ENCODE measurements around the gene LIM2. TPM values are rescaled to one million over a fixed set of nuclear protein-coding genes. Genes with fewer than 3 reads are reported as not detected.
"Not testable (repeated sequence)": the region's sequence is repeated elsewhere in the genome, so short reads cannot be mapped to it uniquely, and the experiment has no call there.

LIM2 gene
- total RNA-seq, 1 donor from 2014 or later = not detected

DNA sequence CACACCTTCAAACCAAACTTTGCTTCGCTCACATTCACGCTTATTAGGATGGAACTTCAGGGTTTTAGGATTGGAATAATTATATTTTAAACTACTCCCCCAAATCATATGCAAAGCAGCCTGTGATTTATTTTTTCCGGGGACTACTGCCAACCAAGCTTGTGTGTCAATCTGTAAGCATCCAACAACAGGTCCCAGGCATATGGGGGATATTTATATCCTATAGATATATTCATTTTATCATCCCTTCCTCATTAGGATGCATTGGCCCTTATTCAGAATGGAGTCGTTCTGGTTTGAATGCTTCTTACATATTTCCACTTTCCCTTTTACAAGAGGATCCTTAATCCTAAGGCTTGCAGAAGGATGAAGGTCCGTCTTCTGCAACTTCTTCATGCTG, 11.5 kb upstream of the LIM2 start:
- Histone ChIP-seq H3K4me1 (no peaks in the 10 kb centered on the region), H3K9me3 (no peaks in the 10 kb centered on the region), H3K27me3 (no peaks in the 10 kb centered on the region), H3K27ac (no peak overlapping the region), H3K36me3 (no peaks in the 10 kb centered on the region), H3K4me3 (no peak overlapping the region)
- ATAC-seq (no peak), DNase-seq (no peak)
- TF ChIP-seq, protein P1, sequence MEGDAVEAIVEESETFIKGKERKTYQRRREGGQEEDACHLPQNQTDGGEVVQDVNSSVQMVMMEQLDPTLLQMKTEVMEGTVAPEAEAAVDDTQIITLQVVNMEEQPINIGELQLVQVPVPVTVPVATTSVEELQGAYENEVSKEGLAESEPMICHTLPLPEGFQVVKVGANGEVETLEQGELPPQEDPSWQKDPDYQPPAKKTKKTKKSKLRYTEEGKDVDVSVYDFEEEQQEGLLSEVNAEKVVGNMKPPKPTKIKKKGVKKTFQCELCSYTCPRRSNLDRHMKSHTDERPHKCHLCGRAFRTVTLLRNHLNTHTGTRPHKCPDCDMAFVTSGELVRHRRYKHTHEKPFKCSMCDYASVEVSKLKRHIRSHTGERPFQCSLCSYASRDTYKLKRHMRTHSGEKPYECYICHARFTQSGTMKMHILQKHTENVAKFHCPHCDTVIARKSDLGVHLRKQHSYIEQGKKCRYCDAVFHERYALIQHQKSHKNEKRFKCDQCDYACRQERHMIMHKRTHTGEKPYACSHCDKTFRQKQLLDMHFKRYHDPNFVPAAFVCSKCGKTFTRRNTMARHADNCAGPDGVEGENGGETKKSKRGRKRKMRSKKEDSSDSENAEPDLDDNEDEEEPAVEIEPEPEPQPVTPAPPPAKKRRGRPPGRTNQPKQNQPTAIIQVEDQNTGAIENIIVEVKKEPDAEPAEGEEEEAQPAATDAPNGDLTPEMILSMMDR (IDR thresholded peaks at IDR 0.05) = no peak
- intact Hi-C loops (cut with DNase I) = no loop called here

DNA sequence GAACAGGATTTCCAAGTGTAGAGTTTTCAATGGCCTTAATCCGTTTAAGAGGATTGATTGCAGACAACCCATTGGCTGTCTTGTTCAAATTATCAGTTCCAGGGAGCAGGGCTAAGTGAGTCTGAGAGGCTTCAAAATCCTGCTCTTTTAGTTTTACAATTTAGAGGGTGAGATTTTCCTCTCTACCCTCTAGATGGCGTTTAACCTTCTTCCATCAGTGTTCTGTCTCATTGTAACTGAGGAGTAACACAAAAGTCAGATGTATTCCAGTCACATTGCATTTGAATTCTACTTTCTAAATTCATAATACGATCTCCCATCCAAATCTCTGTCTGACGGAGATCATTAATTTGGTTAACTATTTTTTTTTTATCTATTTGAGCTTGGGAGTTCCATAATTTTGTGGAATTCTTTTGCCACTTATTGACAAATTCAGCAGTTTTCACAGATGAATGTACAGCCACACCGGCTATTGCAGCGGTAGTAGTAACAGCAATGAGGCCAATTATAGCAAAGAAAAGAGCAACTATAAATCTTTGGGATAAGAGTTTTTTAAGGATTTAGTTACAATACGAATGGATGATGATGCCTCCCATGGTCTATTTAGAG, 10.4 kb upstream of the LIM2 start:
- Histone ChIP-seq H3K9me3 (no peaks in the 10 kb centered on the region), H3K27ac (no peak overlapping the region), H3K4me3 (no peak overlapping the region), H3K27me3 (no peaks in the 10 kb centered on the region), H3K36me3 (no peaks in the 10 kb centered on the region), H3K4me1 (no peaks in the 10 kb centered on the region)
- ATAC-seq (peak; percentile 16), DNase-seq (no peak)
- intact Hi-C loops (cut with DNase I) = no loop called here
- TF ChIP-seq, protein P1 (IDR thresholded peaks at IDR 0.05) = peak; percentile 60

DNA sequence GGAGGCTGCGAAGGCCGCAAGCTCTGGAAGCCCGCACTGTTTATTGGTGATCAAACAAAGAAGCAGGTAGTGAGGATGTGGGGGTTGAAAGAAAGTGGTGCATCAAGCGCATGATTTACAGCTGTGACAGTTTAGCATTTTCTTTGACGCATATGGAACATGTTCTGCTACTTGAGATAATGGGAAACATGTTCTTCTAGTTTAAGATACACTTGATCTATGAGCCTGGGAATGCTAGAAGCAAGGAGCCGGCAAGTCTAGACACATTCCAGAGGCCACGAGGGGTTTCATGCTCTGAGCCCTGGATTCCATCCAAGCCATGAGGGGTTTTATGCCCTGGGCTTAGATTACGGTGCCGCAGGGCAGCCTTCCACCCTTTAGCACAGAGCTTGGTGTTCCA, 9.7 kb upstream of the LIM2 start:
- H3K4me1 ChIP-seq; H3K36me3 ChIP-seq; H3K27ac ChIP-seq; ATAC-seq; H3K27me3 ChIP-seq; intact Hi-C loops (cut with DNase I); DNase-seq; H3K9me3 ChIP-seq; H3K4me3 ChIP-seq: not testable (repeated sequence)

DNA sequence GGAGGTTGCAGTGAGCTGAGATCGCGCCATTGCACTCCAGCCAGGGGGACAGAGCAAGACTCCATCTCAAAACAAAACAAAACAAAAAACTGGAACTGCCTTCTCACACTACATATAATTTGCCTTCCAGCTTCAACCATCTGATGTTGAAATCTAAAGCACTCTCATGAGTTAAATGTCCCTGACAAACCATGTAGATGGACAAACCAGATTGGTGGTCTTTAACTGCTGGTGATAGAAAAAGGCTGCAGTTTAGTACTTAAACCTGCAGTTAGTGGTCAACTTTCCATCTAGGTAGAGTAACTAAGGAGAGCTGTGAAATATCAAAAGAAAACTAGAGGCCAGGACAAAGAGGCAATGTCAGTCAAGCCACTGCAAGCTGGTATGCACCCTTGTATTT, 8.4 kb upstream of the LIM2 start:
- H3K27ac ChIP-seq = no peak overlapping the region
- H3K4me1 ChIP-seq = no peaks in the 10 kb centered on the region
- TF ChIP-seq, protein P1 (IDR thresholded peaks at IDR 0.05) = no peak
- no peak overlapping the region for H3K4me3 ChIP-seq
- DNase-seq (no peak), ATAC-seq (no peak)
- intact Hi-C loops (cut with DNase I) = no loop called here
- H3K27me3 ChIP-seq = no peaks in the 10 kb centered on the region
- H3K9me3 ChIP-seq = no peaks in the 10 kb centered on the region
- H3K36me3 ChIP-seq = no peaks in the 10 kb centered on the region

DNA sequence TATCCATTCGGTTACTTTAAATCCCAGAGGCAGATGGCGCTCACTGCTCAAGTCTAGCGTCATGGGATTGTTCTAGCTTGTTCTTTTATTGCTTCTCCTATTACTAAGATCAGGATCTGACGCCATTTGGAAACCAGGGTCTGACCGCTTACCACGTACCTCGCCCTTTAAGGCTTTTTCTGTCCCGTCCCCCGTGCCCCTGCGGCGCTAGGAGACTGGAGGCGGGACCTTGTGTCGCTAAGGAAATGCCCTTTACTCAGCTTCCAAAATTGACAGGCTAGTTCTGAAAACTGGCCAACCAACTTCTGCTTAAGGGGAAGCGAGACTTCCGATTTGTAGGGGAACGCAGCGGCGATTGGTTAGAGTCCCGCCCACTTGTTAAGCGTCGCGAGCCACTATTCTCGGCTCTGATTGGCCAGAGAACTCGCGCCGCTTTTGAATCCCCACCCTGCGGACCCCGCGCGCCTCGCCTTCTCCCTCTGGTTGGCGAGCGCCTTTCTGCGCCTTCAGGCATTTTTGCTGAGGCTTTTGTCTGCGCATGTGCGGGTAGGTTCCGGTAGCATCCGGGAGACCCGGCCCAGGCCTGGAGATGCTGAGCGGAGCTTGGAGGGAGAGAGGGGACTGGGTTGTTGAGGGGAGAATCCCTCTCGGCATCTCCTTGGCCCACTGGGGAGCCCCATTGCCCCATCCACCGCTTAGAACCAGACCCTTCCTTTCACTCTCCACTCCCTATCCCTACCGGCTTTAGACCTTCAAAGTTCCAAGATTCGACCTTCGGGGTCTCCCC, 6.5 kb upstream of the LIM2 start:
- ATAC-seq = peak; percentile 97
- no peaks in the 10 kb centered on the region for H3K9me3 ChIP-seq

DNA sequence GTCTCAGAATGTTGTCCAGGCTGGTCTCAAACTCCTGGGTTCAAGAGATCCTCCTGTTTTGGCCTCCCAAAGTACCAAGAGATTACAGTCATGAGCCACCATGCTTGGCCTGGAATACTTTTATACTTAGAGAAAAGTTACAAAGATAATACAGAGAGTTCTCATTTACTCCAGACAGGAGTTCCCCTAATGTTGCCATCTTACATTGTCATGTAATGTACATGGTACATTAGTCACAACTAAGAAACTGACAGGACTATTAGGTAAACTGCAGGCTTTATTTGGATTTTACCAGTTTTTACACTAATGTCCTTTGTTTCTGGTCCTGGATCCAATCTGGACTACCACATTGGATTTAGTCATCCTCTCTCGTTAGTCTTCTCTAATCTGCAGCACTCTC, 4.9 kb upstream of the LIM2 start:
- no peak overlapping the region for H3K4me3 ChIP-seq
- H3K9me3 ChIP-seq = no peaks in the 10 kb centered on the region
- intact Hi-C loops (cut with DNase I) = no loop called here
- no peak overlapping the region for H3K27ac ChIP-seq
- no peaks in the 10 kb centered on the region for H3K4me1 ChIP-seq
- DNase-seq = no peak
- no peak for ATAC-seq
- no peaks in the 10 kb centered on the region for H3K36me3 ChIP-seq
- H3K27me3 ChIP-seq = no peaks in the 10 kb centered on the region
- TF ChIP-seq, protein P1 (IDR thresholded peaks at IDR 0.05) = no peak

More for the DNA sequence above, 6.5 kb upstream of the LIM2 start:
- Histone ChIP-seq H3K4me1 (no peaks in the 10 kb centered on the region), H3K4me3 (peak overlapping the region; percentile 44), H3K27ac (peak overlapping the region; percentile 75), H3K27me3 (no peaks in the 10 kb centered on the region), H3K36me3 (no peaks in the 10 kb centered on the region)
- intact Hi-C loops (cut with DNase I) = no loop called here
- TF ChIP-seq, protein P1 (IDR thresholded peaks at IDR 0.05) = no peak
- DNase-seq = peak; percentile 93
